HepG2 (cell line): ENCODE results near the gene C9orf43. TPM values are rescaled to one million over a fixed set of nuclear protein-coding genes. Genes with fewer than 3 reads are reported as not detected.

Source experiments
- EHMT2 ChIP-seq: fragments of 200-600 bp; sonication (generic); IDR thresholded peaks from 2 replicates; pipeline ENCODE4 v1.7.0; 2017; ENCODE audit warnings: antibody characterized with exemption, low read depth, low read length, borderline replicate concordance
- GATAD2A ChIP-seq: IDR thresholded peaks from 2 replicates; pipeline ENCODE4 v1.6.1; 2016
- KDM2A ChIP-seq: sonication (generic); formaldehyde crosslinking; IDR thresholded peaks from 2 replicates; pipeline ENCODE4 v1.4.0; 2020; ENCODE audit warnings: low read depth, missing genetic modification reagents, borderline replicate concordance
- KLF13 ChIP-seq: sonication (generic); formaldehyde crosslinking; IDR thresholded peaks from 2 replicates; pipeline ENCODE4 v1.4.0; 2020; ENCODE audit warnings: mild to moderate bottlenecking, missing genetic modification reagents
- MAFK ChIP-seq, 2 experiments: IDR thresholded peaks in 1 of 2; conservative IDR thresholded peaks in 1 of 2; 2 replicates each; pipeline ENCODE4 v1.6.1; 2011; ENCODE audit warnings: improper control_type of control experiment in 2 of 2, low read length in 2 of 2
- MXI1 ChIP-seq: IDR thresholded peaks from 3 replicates; pipeline ENCODE4 v1.6.1; 2012; ENCODE audit warnings: low read depth, low read length, inconsistent platforms, borderline replicate concordance
- RBM39 ChIP-seq: fragments of 200-400 bp; formaldehyde crosslinking; IDR thresholded peaks from one replicate; pipeline ENCODE4 v1.6.1; 2018; ENCODE audit warnings: antibody characterized with exemption, mild to moderate bottlenecking, low read depth, low read length; ENCODE audit not compliant: poor library complexity, severe bottlenecking
- SAP130 ChIP-seq: IDR thresholded peaks from 2 replicates; pipeline ENCODE4 v1.6.1; 2016; ENCODE audit warnings: low read depth
- SRY ChIP-seq: sonication (generic); formaldehyde crosslinking; IDR thresholded peaks from 2 replicates; pipeline ENCODE4 v1.8.0; 2022; ENCODE audit warnings: mild to moderate bottlenecking, missing genetic modification reagents
- THAP11 ChIP-seq: IDR thresholded peaks from 2 replicates; pipeline ENCODE4 v1.6.1; 2016; ENCODE audit warnings: missing biosample characterization, missing genetic modification reagents
- UBTF ChIP-seq: sonication (generic); formaldehyde crosslinking; IDR thresholded peaks from 2 replicates; pipeline ENCODE4 v1.4.0; 2020; ENCODE audit warnings: mild to moderate bottlenecking, missing genetic modification reagents
- WIZ ChIP-seq: sonication (generic); formaldehyde crosslinking; IDR thresholded peaks from 2 replicates; pipeline ENCODE4 v1.5.1; 2020; ENCODE audit warnings: mild to moderate bottlenecking, missing genetic modification reagents
- ZBTB14 ChIP-seq: sonication (generic); formaldehyde crosslinking; IDR thresholded peaks from 2 replicates; pipeline ENCODE4 v1.4.0; 2020; ENCODE audit warnings: missing genetic modification reagents
- ZFP36L1 ChIP-seq: sonication (generic); formaldehyde crosslinking; IDR thresholded peaks from 2 replicates; pipeline ENCODE4 v1.8.0; 2022; ENCODE audit warnings: mild to moderate bottlenecking, missing genetic modification reagents, moderate library complexity
- ZFP41 ChIP-seq: sonication (generic); formaldehyde crosslinking; IDR thresholded peaks from 2 replicates; pipeline ENCODE4 v1.4.0; 2020; ENCODE audit warnings: mild to moderate bottlenecking, missing genetic modification reagents, borderline replicate concordance
- ZNF343 ChIP-seq: sonication (generic); formaldehyde crosslinking; IDR thresholded peaks from 2 replicates; pipeline ENCODE4 v1.4.0; 2020; ENCODE audit warnings: mild to moderate bottlenecking, missing genetic modification reagents
- ZNF678 ChIP-seq: sonication (generic); formaldehyde crosslinking; IDR thresholded peaks from 2 replicates; pipeline ENCODE4 v1.4.0; 2020; ENCODE audit warnings: mild to moderate bottlenecking, missing genetic modification reagents
- ZNF709 ChIP-seq: sonication (generic); formaldehyde crosslinking; IDR thresholded peaks from 2 replicates; pipeline ENCODE4 v1.5.0; 2020; ENCODE audit warnings: mild to moderate bottlenecking, missing genetic modification reagents
- polyA plus RNA-seq, 8 experiments: library from polyadenylated mRNA; depleted of rRNA in 3 of 8; stranded (reverse) in 7 of 8; unstranded in 1 of 8; fragments of >200 nt; fragmentation: Illumina TruSeq in 4 of 8; extraction: Trizol in 4 of 8; gene quantifications; 2 replicates each; pipeline versions ENCODE4 v1.2.1 to v1.2.3, GENCODE V29; 2011 to 2016; ENCODE audit warnings: low read depth in 4 of 8, missing spikeins in 1 of 8, mixed read lengths in 1 of 8; ENCODE audit not compliant: insufficient read depth in 1 of 8
- total RNA-seq, 5 experiments: library from RNA; depleted of rRNA; stranded (reverse); fragments of >200 nt; fragmentation: Illumina TruSeq; extraction: Trizol; gene quantifications; 2 replicates each; pipeline ENCODE4 v1.2.3, GENCODE V29; 2016; ENCODE audit warnings: low read depth in 1 of 5
- TF ChIP-seq, protein P1 (sequence below): sonication (generic); formaldehyde crosslinking; IDR thresholded peaks from 2 replicates; pipeline ENCODE4 v1.8.0; 2022; ENCODE audit warnings: missing genetic modification reagents, mild to moderate bottlenecking, borderline replicate concordance
- TF ChIP-seq, protein P2 (sequence below): sonication (generic); formaldehyde crosslinking; IDR thresholded peaks from 2 replicates; pipeline ENCODE4 v1.5.0; 2020; ENCODE audit warnings: mild to moderate bottlenecking, missing genetic modification reagents
- TF ChIP-seq, protein P3 (sequence below): IDR thresholded peaks from 2 replicates; pipeline ENCODE4 v1.6.1; 2018; ENCODE audit warnings: missing genetic modification reagents, mild to moderate bottlenecking, missing compliant biosample characterization

Gene C9orf43
- total and polyA plus RNA-seq, 2 of the 13 experiments (the other 11 are each of a cell fraction or from before 2014, with no cell fraction given), result 0.24 to 0.31 TPM

- peak; percentile 94; the same call in 2 of the 3 replicates for TF ChIP-seq MXI1
- TF ChIP-seq SAP130, result peak; percentile 97
- TF ChIP-seq, protein P1, sequence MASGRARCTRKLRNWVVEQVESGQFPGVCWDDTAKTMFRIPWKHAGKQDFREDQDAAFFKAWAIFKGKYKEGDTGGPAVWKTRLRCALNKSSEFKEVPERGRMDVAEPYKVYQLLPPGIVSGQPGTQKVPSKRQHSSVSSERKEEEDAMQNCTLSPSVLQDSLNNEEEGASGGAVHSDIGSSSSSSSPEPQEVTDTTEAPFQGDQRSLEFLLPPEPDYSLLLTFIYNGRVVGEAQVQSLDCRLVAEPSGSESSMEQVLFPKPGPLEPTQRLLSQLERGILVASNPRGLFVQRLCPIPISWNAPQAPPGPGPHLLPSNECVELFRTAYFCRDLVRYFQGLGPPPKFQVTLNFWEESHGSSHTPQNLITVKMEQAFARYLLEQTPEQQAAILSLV (CRISPR knock-in tag), result peak; percentile 93
- peak; percentile 85 for TF ChIP-seq RBM39
- TF ChIP-seq ZNF343 (CRISPR knock-in tag), result peak; percentile 86; the same call in 1 of the 2 replicates
- TF ChIP-seq, protein P2, sequence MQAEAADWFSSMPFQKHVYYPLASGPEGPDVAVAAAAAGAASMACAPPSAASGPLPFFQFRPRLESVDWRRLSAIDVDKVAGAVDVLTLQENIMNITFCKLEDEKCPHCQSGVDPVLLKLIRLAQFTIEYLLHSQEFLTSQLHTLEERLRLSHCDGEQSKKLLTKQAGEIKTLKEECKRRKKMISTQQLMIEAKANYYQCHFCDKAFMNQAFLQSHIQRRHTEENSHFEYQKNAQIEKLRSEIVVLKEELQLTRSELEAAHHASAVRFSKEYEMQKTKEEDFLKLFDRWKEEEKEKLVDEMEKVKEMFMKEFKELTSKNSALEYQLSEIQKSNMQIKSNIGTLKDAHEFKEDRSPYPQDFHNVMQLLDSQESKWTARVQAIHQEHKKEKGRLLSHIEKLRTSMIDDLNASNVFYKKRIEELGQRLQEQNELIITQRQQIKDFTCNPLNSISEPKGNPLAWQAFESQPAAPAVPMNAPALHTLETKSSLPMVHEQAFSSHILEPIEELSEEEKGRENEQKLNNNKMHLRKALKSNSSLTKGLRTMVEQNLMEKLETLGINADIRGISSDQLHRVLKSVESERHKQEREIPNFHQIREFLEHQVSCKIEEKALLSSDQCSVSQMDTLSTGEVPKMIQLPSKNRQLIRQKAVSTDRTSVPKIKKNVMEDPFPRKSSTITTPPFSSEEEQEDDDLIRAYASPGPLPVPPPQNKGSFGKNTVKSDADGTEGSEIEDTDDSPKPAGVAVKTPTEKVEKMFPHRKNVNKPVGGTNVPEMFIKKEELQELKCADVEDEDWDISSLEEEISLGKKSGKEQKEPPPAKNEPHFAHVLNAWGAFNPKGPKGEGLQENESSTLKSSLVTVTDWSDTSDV, result 0 out of 2 replicates have a peak, but pooled peaks have one; percentile 1
- peak; percentile 79; the same call in 1 of the 2 replicates for TF ChIP-seq WIZ
- peak; percentile 64; the same call in 1 of the 2 replicates for TF ChIP-seq ZBTB14 (CRISPR knock-in tag)
- TF ChIP-seq MAFK (conservative IDR thresholded peaks at IDR 0.05 in 1 of 2, IDR thresholded peaks at IDR 0.05 in 1 of 2; ENCODE audit: low read length in 2 of 2), result no peak; a peak in 2 of 4 replicates
- no peak; the same call in 1 of the 2 replicates for TF ChIP-seq ZNF709
- peak; percentile 95 for TF ChIP-seq THAP11 (CRISPR knock-in tag)
- peak; percentile 95 for TF ChIP-seq KDM2A
- TF ChIP-seq SRY (CRISPR knock-in tag), result peak; percentile 95
- peak; percentile 75; the same call in 1 of the 2 replicates for TF ChIP-seq GATAD2A (CRISPR knock-in tag)
- TF ChIP-seq KLF13 (CRISPR knock-in tag), result no peak
- no peak; the same call in 1 of the 2 replicates for TF ChIP-seq EHMT2
- TF ChIP-seq UBTF, result peak; percentile 60; the same call in 1 of the 2 replicates
- TF ChIP-seq, protein P3, sequence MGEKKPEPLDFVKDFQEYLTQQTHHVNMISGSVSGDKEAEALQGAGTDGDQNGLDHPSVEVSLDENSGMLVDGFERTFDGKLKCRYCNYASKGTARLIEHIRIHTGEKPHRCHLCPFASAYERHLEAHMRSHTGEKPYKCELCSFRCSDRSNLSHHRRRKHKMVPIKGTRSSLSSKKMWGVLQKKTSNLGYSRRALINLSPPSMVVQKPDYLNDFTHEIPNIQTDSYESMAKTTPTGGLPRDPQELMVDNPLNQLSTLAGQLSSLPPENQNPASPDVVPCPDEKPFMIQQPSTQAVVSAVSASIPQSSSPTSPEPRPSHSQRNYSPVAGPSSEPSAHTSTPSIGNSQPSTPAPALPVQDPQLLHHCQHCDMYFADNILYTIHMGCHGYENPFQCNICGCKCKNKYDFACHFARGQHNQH (CRISPR knock-in tag), result peak; percentile 82
- TF ChIP-seq ZFP36L1 (CRISPR knock-in tag), result no peak
- peak; percentile 49; the same call in 1 of the 2 replicates for TF ChIP-seq ZNF678 (CRISPR knock-in tag)
- no peak for TF ChIP-seq ZFP41 (CRISPR knock-in tag)
Measured at GRCh38 chr9:113410207-113410864, at the start of gene C9orf43, which contains the start of gene POLE3 (continued).
